Measurements from ENCODE around the gene ZNF385D. TPM values are rescaled to one million over a fixed set of nuclear protein-coding genes. Genes with fewer than 3 reads are reported as not detected.

ZNF385D gene
- total and polyA plus RNA-seq, 12 donors: 0.09 to 1.3 (median 0.63) TPM

DNA sequence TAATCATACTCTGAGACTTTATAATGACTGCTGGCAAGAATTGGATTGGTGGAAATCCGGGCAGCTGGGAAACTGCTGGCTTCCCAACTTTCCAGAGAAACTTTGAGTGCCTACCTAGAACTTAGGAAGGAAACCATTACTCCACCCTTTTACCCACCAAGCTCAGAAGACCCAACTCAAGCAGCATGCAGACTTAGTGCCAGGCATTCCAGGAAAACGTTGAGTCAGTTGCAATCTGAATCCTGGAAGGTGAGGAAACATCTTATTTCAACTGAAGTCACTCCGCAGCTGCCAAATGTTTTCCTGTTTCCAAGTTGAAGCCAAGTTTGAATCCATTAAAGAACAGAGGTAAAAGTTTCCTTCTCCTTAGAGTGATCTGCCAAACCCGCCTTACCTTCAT lies 126.5 kb downstream of the ZNF385D start:
- Histone ChIP-seq H3K27me3 (no peaks in the 10 kb centered on the region), H3K9me3 (replicated peaks in 1 of 3) (no peaks in the 10 kb centered on the region), H3K4me3 (no peak overlapping the region), H3K4me1 (replicated peaks in 1 of 2) (no peaks in the 10 kb centered on the region), H3K36me3 (replicated peaks in 1 of 2) (no peaks in the 10 kb centered on the region), H3K27ac (no peak overlapping the region)
- no peak for DNase-seq
- no peak for TF ChIP-seq POLR2A (IDR thresholded peaks at IDR 0.05)
- TF ChIP-seq, protein P1, sequence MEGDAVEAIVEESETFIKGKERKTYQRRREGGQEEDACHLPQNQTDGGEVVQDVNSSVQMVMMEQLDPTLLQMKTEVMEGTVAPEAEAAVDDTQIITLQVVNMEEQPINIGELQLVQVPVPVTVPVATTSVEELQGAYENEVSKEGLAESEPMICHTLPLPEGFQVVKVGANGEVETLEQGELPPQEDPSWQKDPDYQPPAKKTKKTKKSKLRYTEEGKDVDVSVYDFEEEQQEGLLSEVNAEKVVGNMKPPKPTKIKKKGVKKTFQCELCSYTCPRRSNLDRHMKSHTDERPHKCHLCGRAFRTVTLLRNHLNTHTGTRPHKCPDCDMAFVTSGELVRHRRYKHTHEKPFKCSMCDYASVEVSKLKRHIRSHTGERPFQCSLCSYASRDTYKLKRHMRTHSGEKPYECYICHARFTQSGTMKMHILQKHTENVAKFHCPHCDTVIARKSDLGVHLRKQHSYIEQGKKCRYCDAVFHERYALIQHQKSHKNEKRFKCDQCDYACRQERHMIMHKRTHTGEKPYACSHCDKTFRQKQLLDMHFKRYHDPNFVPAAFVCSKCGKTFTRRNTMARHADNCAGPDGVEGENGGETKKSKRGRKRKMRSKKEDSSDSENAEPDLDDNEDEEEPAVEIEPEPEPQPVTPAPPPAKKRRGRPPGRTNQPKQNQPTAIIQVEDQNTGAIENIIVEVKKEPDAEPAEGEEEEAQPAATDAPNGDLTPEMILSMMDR (IDR thresholded peaks at IDR 0.05): no peak
- WGBS, 4 donors: 66 to 79% (median 70%) methylated on average over 4 of the region's 4 CpGs
- intact Hi-C loops (cut with DNase I): no loop called here

DNA sequence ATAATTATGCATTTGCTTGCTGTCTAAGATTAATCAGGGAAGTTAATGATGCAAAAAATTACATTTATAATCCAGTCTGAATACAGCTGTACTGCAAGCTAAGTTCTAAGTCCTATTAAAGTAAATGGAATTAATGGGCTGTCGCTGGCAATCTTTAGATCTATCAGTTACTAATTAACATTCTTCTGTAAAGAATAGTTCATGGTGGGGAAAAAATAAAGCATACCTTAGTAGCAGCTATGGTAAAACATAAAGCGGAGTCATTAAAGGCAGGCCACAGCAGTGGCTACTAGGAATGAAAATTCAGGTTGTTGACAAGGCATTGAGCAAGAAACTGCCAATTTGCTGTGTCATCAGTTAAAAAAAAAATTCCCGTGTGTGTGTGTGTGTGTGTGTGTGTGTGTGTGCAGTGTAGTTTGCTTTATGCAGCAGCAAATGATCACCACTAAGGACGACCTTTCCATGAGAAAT lies 129.8 kb downstream of the ZNF385D start:
- WGBS, 4 donors: 53 to 64% (median 62%) methylated on average over 4 of the region's 4 CpGs

DNA sequence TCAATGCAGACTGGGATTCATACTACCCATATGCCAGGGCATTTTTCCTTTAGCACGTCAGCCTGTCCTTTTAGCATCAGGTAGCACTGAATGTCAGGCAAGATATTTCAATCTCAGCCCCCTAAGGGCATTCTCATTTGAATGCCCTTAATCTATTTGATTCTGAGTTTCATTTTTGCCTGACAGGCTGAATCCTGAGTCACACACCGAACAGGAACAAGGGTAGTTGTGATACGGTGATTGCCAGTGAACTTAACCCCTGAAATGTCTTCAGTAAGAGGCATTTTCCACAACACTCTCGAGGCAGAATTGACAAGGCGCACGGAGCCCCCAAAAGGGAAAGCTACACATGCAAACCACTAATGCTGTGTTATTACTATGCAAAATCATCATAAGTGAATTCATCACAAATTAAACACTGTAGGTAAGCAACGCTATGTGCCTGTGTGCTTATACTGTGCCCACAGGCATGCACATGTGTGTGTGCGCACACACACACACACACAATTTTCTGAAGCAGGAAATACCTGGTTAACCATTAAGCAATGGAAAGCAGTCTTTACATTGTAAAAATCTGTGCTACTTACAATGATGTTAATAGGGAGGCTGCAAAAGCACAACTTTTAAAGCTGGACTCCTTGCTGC lies 130.4 kb downstream of the ZNF385D start:
- 60 to 75% (median 69%) methylated on average over 8 of the region's 8 CpGs for WGBS, 4 donors
- intact Hi-C loops (cut with DNase I): no loop called here
- H3K4me1 ChIP-seq (replicated peaks in 1 of 2): no peaks in the 10 kb centered on the region
- TF ChIP-seq, protein P1 (IDR thresholded peaks at IDR 0.05): no peak
- no peak for TF ChIP-seq POLR2A (IDR thresholded peaks at IDR 0.05)
- no peaks in the 10 kb centered on the region for H3K27me3 ChIP-seq
- H3K36me3 ChIP-seq (replicated peaks in 1 of 2): no peaks in the 10 kb centered on the region
- no peaks in the 10 kb centered on the region for H3K9me3 ChIP-seq (replicated peaks in 1 of 3)
- no peak overlapping the region for H3K27ac ChIP-seq
- H3K4me3 ChIP-seq: no peak overlapping the region
- DNase-seq: no peak

More for the DNA sequence above, 129.8 kb downstream of the ZNF385D start:
- Histone ChIP-seq H3K27me3 (no peaks in the 10 kb centered on the region), H3K4me3 (no peak overlapping the region), H3K4me1 (replicated peaks in 1 of 2) (no peaks in the 10 kb centered on the region), H3K9me3 (replicated peaks in 1 of 3) (no peaks in the 10 kb centered on the region), H3K27ac (no peak overlapping the region), H3K36me3 (replicated peaks in 1 of 2) (no peaks in the 10 kb centered on the region)
- intact Hi-C loops (cut with DNase I): no loop called here
- no peak for DNase-seq
- TF ChIP-seq POLR2A (IDR thresholded peaks at IDR 0.05): no peak
- TF ChIP-seq, protein P1 (IDR thresholded peaks at IDR 0.05): no peak

DNA sequence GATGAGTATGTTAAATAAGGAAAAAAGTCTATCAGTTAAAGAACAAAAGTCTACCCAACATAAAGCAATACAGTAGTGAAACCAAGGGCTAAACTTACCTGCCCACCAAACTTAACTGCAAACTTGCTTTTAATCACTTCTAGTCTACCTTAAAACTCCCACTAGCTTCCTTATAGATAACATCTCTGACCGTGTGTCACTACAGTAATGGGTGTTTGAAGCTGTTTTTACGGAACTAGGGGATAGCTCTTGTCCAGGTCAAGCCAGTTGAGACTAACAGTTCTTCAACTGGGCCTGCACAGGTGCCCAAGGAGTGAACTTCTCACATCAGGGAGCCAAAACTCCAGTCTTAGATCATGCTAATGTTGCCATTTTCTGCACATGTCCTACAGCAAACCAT lies 132.3 kb downstream of the ZNF385D start:
- intact Hi-C loops (cut with DNase I): no loop called here
- DNase-seq: no peak
- Histone ChIP-seq H3K4me1 (replicated peaks in 1 of 2) (no peaks in the 10 kb centered on the region), H3K4me3 (no peak overlapping the region), H3K27me3 (no peaks in the 10 kb centered on the region), H3K9me3 (replicated peaks in 1 of 3) (no peaks in the 10 kb centered on the region), H3K36me3 (replicated peaks in 1 of 2) (no peaks in the 10 kb centered on the region), H3K27ac (no peak overlapping the region)
- no peak for TF ChIP-seq POLR2A (IDR thresholded peaks at IDR 0.05)
- TF ChIP-seq, protein P1 (IDR thresholded peaks at IDR 0.05): no peak
- 48 to 71% (median 55%) methylated on average over 2 of the region's 2 CpGs for WGBS, 4 donors
